HG02973 (cell line): ENCODE measurements around the gene COL26A1.
"Not testable (repeated sequence)": the region's sequence is repeated elsewhere in the genome, so short reads cannot be mapped to it uniquely, and the experiment has no call there.

Experiments used
- ATAC-seq: cut with Tn5 transposase; IDR thresholded peaks from one replicate; pipeline ENCODE4 v1.9.1; 2021; ENCODE audit warnings: moderate library complexity; ENCODE audit not compliant: unreplicated experiment

The COL26A1 gene

GRCh38 chr7:101490439-101490838, 127.8 kb downstream of the COL26A1 start:
- ATAC-seq = not testable (repeated sequence)

DNA sequence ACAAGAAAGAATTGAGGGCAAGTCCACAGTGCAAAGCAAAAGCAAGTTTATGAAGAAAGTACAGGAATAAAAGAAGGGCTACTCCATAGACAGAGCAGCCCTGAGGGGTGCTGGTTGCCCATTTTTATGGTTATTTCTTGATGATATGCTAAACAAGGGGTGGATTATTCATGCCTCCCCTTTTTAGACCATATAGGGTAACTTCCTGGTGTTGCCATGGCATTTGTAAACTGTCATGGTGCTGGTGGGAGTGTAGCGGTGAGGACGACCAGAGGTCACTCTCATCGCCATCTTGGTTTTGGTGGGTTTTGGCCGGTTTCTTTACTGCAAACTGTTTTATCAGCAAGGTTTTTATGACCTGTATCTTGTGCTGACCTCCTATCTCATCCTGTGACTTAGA, 128.8 kb downstream of the COL26A1 start:
- not testable (repeated sequence) for ATAC-seq

DNA sequence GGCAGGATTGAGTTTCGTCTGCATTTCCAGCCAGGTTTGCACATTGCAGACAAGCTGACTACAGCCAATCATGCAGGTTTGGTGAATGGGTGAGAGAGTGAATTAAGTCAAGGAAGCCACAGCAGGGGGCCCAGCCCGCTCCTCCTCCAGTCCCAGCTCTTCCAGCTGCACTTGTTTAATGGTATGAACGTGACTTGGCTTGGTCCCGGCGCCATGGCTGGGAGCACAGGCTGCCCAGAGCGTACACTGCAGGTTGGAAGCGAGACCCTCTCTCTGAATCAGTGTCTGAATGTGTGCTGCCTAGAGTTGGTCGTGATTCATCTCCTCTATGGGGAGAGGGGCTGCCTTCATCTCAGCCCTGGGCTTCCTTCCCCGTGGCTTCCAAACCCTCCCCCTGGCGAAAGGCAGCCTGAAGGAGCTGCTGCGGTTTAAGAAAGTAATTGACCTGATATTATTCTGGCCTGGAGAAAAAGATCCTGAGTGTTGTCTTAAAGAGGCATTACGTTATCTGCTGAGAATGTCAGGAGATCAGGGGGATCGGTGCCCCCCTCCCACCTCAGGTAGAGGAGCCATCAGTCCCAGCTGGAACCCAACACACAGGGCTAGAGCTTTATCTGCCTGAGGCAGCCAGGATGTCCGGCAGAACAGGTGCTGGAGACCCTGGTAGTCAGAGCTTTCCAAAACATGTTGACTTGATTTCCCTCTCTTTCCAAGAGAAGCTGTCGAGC, 132.1 kb downstream of the COL26A1 start:
- ATAC-seq = no peak

DNA sequence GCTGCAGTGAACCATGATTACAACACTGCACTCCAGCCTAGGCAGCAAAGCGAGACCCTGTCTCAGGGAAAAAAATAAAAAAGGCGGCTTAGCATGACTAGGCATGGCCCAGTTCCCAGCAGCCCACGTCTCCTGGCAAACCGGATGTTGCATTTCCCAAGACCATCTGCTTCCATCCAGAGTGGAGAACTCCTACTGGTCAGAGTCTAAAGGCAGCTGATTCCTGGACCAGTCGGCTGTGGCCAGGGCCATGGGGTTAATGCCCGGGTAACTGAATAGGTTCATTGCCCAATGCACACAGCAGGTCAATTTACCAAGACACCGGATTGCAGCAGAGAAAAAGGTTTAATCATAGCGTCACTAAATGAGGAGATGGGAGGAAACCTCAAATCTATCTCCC, 133.3 kb downstream of the COL26A1 start:
- no peak for ATAC-seq

DNA sequence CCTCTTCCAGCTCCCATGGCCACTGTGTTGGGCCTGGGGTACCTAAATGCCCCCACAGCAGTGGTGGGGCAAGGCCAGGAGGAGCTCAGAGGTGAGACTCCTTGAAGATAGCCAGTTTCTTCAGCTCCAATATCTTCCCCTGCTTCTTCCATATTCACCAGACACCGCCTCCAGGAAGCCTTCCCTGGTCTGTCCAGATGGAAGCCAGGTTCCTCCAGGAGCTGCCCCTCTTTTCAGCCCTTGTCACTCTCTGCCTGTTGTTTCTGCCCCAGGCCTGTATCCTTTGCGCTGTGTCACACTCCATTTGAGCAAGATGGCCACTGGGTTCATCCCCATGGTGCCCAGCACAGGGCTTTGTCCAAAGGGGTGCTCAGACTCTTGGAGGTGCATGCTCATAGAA, 138.7 kb downstream of the COL26A1 start:
- no peak for ATAC-seq

GRCh38 chr7:101502466-101503098, 139.9 kb downstream of the COL26A1 start:
- no peak for ATAC-seq

DNA sequence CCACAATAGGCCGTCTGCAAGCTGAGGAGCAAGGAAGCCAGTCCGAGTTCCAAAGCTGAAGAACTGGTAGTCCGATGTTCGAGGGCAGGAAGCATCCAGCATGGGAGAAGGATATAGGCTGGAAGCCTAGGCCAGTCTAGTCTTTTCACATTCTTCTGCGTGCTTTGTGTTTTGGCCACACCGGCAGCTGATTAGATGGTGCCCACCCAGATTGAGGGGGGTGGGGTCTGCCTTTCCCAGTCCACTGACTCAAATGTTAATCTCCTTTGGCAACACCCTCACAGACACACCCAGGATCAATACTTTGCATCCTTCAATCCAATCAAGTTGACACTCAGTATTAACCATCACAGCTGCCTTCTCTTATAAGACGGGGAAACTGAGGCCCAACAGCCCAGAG, 142.8 kb downstream of the COL26A1 start:
- not testable (repeated sequence) for ATAC-seq

DNA sequence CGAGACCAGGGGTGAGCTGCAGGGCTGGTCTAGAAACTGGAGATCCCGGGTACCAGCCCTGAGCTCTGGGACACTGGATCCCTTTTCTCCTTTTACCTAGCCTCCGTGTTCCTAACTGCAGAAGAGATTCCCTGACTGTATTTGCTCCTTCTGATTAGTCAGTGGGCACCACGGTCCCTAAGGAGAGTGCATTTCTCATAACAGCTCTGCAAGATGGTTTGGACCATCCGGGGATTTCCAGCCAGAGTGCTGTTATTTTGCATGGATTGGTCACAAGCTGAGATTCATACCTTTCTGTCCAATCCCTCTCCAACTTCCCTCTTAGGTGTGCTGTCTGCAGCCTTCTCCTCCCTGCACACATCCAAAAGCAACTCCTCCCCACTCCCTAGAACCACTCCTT, 143.9 kb downstream of the COL26A1 start:
- ATAC-seq = no peak

DNA sequence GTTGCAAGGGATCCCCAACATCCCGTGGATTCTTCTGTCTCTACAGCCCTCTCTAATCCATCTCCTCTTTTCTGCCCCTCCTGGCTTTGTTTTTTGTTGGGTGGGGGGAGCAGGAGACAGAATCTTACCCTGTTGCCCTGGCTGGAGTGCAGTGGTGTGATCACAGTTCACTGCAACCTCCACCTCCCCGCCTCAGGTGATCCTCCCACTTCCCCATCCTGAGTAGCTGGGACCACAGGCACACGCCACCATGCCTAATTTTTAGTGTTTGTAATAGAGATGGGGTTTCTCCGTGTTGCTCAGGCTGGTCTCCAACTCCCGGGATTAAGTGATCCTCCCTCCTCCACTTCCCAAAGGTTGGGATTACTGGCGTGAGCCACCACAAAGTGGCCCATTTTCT, 144.7 kb downstream of the COL26A1 start:
- no peak for ATAC-seq

DNA sequence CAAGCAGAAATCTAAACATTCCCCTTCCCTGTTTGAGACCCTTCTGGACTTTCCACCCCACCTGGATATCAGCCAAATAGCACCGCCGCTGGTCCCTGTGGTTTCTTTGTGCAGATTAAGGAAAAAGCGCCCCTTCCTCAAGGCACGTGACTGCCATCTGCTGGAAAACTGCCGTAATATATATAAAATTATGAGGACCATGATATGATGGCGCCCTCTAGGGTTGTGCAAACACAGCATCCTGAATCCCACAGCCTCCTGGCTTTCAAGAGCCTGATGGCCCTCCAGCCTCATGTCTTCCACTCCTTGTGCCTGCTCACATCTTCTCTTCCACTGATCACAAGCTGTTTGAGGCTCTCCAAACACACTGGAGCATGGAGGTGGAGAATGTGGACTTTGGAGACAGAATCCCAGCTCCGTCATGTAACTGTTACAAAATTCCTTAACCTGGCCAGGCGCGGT, 145.1 kb downstream of the COL26A1 start:
- ATAC-seq = no peak

GRCh38 chr7:101510297-101510696, 147.6 kb downstream of the COL26A1 start:
- ATAC-seq = no peak

GRCh38 chr7:101511965-101512364, 149.3 kb downstream of the COL26A1 start:
- no peak for ATAC-seq

DNA sequence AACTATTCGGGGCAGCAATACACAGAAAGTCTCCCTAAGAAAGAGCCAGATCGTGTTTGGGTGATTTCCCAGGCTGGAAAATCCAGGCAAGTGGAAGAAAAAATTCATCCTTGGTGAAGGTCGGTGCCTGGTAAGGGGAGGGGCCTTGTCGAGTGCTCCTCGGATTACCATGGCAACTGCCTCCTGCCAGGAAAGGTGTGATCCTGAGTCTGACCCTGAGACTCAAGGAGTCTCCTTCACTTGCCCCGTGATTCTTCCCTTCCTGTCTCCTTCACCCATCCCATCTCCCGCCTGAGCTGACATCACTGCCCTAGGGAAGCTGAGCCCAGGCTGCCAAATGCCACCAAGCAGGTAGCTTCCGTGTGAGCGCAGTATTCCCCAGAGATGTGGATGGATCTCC, 154.2 kb downstream of the COL26A1 start:
- ATAC-seq = no peak

DNA sequence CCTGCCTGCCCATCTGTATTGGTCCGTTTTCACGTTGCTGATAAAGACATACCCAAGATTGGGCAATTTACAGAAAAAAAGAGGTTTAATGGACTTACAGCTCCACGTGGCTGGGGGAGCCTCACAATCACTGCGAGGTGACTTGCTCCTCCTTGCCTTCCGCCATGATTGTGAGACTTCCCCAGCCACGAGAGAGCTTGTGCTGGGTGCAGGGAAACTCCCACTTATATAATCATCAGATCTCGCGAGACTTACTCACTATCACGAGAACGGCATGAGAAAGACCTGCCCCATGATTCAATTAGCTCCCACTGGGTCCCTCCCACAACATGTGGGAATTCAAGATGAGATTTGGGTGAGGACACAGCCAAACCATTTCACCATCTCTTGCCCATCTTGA, 154.6 kb downstream of the COL26A1 start:
- ATAC-seq = no peak

DNA sequence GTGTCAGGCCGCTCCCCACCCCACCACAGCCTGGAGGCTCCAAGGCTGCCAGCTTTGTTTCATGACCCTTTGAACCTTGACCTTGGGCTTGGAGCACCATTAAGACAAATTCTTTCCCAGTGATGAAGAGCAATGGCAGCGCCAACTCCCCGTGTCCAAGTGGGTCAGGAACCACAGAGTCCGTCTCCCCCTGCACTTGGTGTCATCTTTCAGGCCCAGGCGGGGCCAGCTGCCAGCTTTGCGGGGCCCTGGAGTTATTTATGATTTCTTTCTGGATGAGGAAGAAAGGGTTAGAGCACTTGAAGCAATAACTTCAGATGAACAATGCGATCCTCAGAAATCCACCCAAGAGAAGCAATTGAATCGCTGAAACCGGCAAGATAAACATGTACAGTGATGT, 155.7 kb downstream of the COL26A1 start:
- ATAC-seq = no peak

- ATAC-seq = no peak
Observed at GRCh38 chr7:101519324-101520023, 156.8 kb downstream of the COL26A1 start.

- no peak for ATAC-seq
Observed at GRCh38 chr7:101521430-101521925, 158.8 kb downstream of the COL26A1 start.

DNA sequence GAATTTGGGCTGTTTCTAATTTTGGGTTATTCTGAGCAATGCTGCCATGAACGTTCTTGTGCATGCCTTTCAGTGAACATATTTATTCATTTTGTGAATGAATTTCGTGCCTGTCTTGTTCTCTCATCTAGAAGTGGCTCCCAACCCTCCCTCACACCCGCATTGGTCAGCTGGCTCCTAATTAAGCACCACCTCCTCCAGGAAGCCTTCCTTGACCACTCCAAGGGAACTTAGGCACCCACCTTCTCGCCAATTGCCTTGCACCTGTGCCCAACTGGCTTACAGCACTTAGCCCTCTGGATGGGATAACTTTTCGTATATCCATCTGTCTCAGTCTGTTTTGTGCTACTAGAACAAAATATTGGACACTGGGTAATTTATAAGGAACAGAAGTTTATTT, 159.3 kb downstream of the COL26A1 start:
- ATAC-seq = no peak

- ATAC-seq = no peak
Observed at GRCh38 chr7:101527844-101528667, 165.4 kb downstream of the COL26A1 start.

DNA sequence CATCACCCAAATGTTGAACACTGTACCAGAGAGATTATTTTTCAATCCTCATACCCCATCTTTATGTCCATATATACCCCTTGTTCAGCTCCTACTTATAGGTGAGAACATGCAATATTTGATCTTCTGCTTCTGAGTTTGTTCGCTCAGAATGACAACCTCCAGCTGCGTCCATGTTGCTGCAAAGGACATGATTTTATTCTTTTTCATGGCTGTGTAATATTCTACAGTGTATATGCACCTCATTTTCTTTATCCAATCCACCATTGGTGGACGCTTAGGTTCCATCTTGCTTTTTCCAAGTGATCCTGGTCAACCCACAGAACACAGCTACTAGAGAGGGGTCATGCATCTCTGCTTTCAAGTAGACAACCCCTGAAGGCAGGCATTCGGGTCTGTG, 166.9 kb downstream of the COL26A1 start:
- no peak for ATAC-seq
